Measurements from ENCODE around the gene TRIAP1.

TRIAP1 gene

GRCh38 chr12:120460157-120460556 lies 14.0 kb upstream of the TRIAP1 start:
- H3K4me2 ChIP-seq (ENCODE audit: low read length): no peak overlapping the region
- no peaks in the 10 kb centered on the region for H3F3A ChIP-seq (ENCODE audit: insufficient read depth, low read length)
- TF ChIP-seq, protein P1, sequence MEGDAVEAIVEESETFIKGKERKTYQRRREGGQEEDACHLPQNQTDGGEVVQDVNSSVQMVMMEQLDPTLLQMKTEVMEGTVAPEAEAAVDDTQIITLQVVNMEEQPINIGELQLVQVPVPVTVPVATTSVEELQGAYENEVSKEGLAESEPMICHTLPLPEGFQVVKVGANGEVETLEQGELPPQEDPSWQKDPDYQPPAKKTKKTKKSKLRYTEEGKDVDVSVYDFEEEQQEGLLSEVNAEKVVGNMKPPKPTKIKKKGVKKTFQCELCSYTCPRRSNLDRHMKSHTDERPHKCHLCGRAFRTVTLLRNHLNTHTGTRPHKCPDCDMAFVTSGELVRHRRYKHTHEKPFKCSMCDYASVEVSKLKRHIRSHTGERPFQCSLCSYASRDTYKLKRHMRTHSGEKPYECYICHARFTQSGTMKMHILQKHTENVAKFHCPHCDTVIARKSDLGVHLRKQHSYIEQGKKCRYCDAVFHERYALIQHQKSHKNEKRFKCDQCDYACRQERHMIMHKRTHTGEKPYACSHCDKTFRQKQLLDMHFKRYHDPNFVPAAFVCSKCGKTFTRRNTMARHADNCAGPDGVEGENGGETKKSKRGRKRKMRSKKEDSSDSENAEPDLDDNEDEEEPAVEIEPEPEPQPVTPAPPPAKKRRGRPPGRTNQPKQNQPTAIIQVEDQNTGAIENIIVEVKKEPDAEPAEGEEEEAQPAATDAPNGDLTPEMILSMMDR (IDR thresholded peaks at IDR 0.05; ENCODE audit: low read length): no peak
- TF ChIP-seq EZH2 (IDR thresholded peaks at IDR 0.05; ENCODE audit: borderline replicate concordance, low read length): no peak
- no peak overlapping the region for H3K4me3 ChIP-seq (ENCODE audit: low read depth, low read length, poor library complexity, severe bottlenecking)
- H3K9me2 ChIP-seq (ENCODE audit: low read depth, low read length): no peaks in the 10 kb centered on the region
- peaks cover 95% of the 10 kb centered on the region for H3K36me3 ChIP-seq (ENCODE audit: insufficient read depth, low read length)
- no peak overlapping the region for H3K27ac ChIP-seq (ENCODE audit: low read depth, low read length, poor library complexity, severe bottlenecking)
- H2AFZ ChIP-seq (ENCODE audit: low read length): no peak overlapping the region
- H3K4me1 ChIP-seq (ENCODE audit: insufficient read depth, low read length, severe bottlenecking): peaks cover 2% of the 10 kb centered on the region
- H4K20me1 ChIP-seq (ENCODE audit: insufficient read depth, low read length): no peaks in the 10 kb centered on the region
- H3K9me3 ChIP-seq (ENCODE audit: low read length): no peaks in the 10 kb centered on the region
- no peak overlapping the region for H3K9ac ChIP-seq (ENCODE audit: low read length)
- H3K79me2 ChIP-seq (ENCODE audit: insufficient read depth, low read length): 0 out of 2 replicates have a peak, but pooled peaks cover 3% of the 10 kb centered on the region
- no peaks in the 10 kb centered on the region for H3K27me3 ChIP-seq (ENCODE audit: insufficient read depth, low read length)

- Histone ChIP-seq H3F3A (ENCODE audit: insufficient read depth, low read length) (no peaks in the 10 kb centered on the region), H3K36me3 (ENCODE audit: insufficient read depth, low read length) (peaks cover 86% of the 10 kb centered on the region), H3K27me3 (ENCODE audit: insufficient read depth, low read length) (no peaks in the 10 kb centered on the region), H3K9me2 (ENCODE audit: low read depth, low read length) (no peaks in the 10 kb centered on the region), H4K20me1 (ENCODE audit: insufficient read depth, low read length) (no peaks in the 10 kb centered on the region), H3K4me3 (ENCODE audit: low read depth, low read length, poor library complexity, severe bottlenecking) (no peak overlapping the region), H3K9me3 (ENCODE audit: low read length) (no peaks in the 10 kb centered on the region), H3K4me1 (ENCODE audit: insufficient read depth, low read length, severe bottlenecking) (peaks cover 10% of the 10 kb centered on the region), H2AFZ (ENCODE audit: low read length) (no peak overlapping the region), H3K4me2 (ENCODE audit: low read length) (no peak overlapping the region), H3K79me2 (ENCODE audit: insufficient read depth, low read length) (no peaks in the 10 kb centered on the region), H3K9ac (ENCODE audit: low read length) (no peak overlapping the region), H3K27ac (ENCODE audit: low read depth, low read length, poor library complexity, severe bottlenecking) (no peak overlapping the region)
- TF ChIP-seq, protein P1 (IDR thresholded peaks at IDR 0.05; ENCODE audit: low read length): peak; percentile 66
- TF ChIP-seq EZH2 (IDR thresholded peaks at IDR 0.05; ENCODE audit: borderline replicate concordance, low read length): no peak
Measured at GRCh38 chr12:120457133-120457532, 10.9 kb upstream of the TRIAP1 start.

DNA sequence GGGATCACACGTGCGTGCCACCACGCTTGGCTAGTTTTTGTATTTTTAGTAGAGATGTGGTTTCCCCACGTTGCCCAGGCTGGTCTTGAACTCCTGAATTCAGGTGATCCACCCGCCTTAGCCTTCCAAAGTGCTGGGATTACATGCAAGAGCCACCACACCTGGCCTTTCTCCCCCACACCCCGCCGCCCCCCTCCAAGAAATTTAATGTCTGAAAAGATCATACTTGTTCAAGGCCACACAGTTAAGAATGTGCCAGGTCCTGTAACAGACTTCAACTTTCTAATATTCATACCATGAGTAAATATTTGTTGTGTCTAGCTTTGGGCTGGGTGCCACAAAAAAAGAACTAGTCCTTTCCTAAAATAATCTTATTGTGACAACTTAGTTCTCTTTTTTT lies 9.1 kb upstream of the TRIAP1 start:
- Histone ChIP-seq H2AFZ (ENCODE audit: low read length) (no peak overlapping the region), H3K9ac (ENCODE audit: low read length) (no peak overlapping the region), H3K27me3 (ENCODE audit: insufficient read depth, low read length) (no peaks in the 10 kb centered on the region), H3K9me3 (ENCODE audit: low read length) (no peaks in the 10 kb centered on the region), H3K4me2 (ENCODE audit: low read length) (no peak overlapping the region), H4K20me1 (ENCODE audit: insufficient read depth, low read length) (no peaks in the 10 kb centered on the region), H3K36me3 (ENCODE audit: insufficient read depth, low read length) (peaks cover 76% of the 10 kb centered on the region), H3K79me2 (ENCODE audit: insufficient read depth, low read length) (no peaks in the 10 kb centered on the region), H3K4me3 (ENCODE audit: low read depth, low read length, poor library complexity, severe bottlenecking) (no peak overlapping the region), H3K9me2 (ENCODE audit: low read depth, low read length) (no peaks in the 10 kb centered on the region), H3F3A (ENCODE audit: insufficient read depth, low read length) (no peaks in the 10 kb centered on the region), H3K4me1 (ENCODE audit: insufficient read depth, low read length, severe bottlenecking) (peaks cover 10% of the 10 kb centered on the region), H3K27ac (ENCODE audit: low read depth, low read length, poor library complexity, severe bottlenecking) (no peak overlapping the region)
- TF ChIP-seq, protein P1 (IDR thresholded peaks at IDR 0.05; ENCODE audit: low read length): no peak
- no peak for TF ChIP-seq EZH2 (IDR thresholded peaks at IDR 0.05; ENCODE audit: borderline replicate concordance, low read length)

Measured in OCI-LY1 (cell line).